DND-41 (cell line): ENCODE results near the gene BLOC1S4.

Experiments
- ATAC-seq: fragments of 200-7000 bp; cut with Tn5 transposase; 3 replicates; pipeline ENCODE4 v1.9.1; 2021; ENCODE audit warnings: low read depth; ENCODE audit not compliant: insufficient read depth
- DNase-seq: peaks from one replicate; pipeline ENCODE4 v3.0.0-alpha.2; 2020
- H2AFZ ChIP-seq: 2 replicates; pipeline ENCODE4 v1.6.0; 2012; ENCODE audit warnings: low read depth, low read length
- H3K27ac ChIP-seq: 2 replicates; pipeline ENCODE4 v1.5.1; 2012; ENCODE audit warnings: low read length, inconsistent platforms
- H3K27me3 ChIP-seq: fragments of 200-600 bp; sonication (generic); 2 replicates; pipeline ENCODE4 v1.6.0; 2012; ENCODE audit warnings: low read length, mild to moderate bottlenecking, inconsistent platforms; ENCODE audit not compliant: insufficient read depth, poor library complexity
- H3K36me3 ChIP-seq: 2 replicates; pipeline ENCODE4 v1.5.1; 2012; ENCODE audit warnings: low read length, inconsistent platforms; ENCODE audit not compliant: insufficient read depth
- H3K4me1 ChIP-seq: 2 replicates; pipeline ENCODE4 v1.5.1; 2012; ENCODE audit warnings: mild to moderate bottlenecking, low read length; ENCODE audit not compliant: insufficient read depth
- H3K4me2 ChIP-seq: 2 replicates; pipeline ENCODE4 v1.6.0; 2012; ENCODE audit warnings: mild to moderate bottlenecking, moderate library complexity, low read length, inconsistent platforms; ENCODE audit not compliant: insufficient read depth
- H3K4me3 ChIP-seq, 2 experiments: fragments of 200-600 bp in 1 of 2; shearing (Covaris generic) in 1 of 2; 2 replicates each; pipeline ENCODE4 v1.5.1; 2012 to 2016; ENCODE audit warnings: inconsistent platforms in 2 of 2, low read length in 2 of 2, mild to moderate bottlenecking in 2 of 2, low read depth in 1 of 2, moderate library complexity in 1 of 2
- H3K79me2 ChIP-seq: 2 replicates; pipeline ENCODE4 v1.6.0; 2012; ENCODE audit warnings: low read length, inconsistent platforms; ENCODE audit not compliant: insufficient read depth
- H3K9ac ChIP-seq: 2 replicates; pipeline ENCODE4 v1.6.0; 2012; ENCODE audit warnings: low read depth, mild to moderate bottlenecking, inconsistent platforms, low read length, moderate library complexity
- H3K9me3 ChIP-seq: 2 replicates; pipeline ENCODE4 v1.5.1; 2012; ENCODE audit warnings: low read length, moderate library complexity, mild to moderate bottlenecking, inconsistent platforms; ENCODE audit not compliant: insufficient read depth, severe bottlenecking
- H4K20me1 ChIP-seq: 2 replicates; pipeline ENCODE4 v1.6.0; 2012; ENCODE audit warnings: low read length; ENCODE audit not compliant: insufficient read depth
- EZH2 ChIP-seq: IDR thresholded peaks from 3 replicates; pipeline ENCODE4 v1.6.1; 2012; ENCODE audit warnings: borderline replicate concordance, low read depth, mild to moderate bottlenecking, moderate library complexity, low read length, inconsistent platforms; ENCODE audit not compliant: severe bottlenecking
- TF ChIP-seq, protein P1 (sequence below): IDR thresholded peaks from 2 replicates; pipeline ENCODE4 v1.5.1; 2012; ENCODE audit warnings: borderline replicate concordance, low read length, moderate library complexity, mild to moderate bottlenecking; ENCODE audit not compliant: poor library complexity, severe bottlenecking; ENCODE audit errors: extremely low read depth

Gene BLOC1S4

DNA sequence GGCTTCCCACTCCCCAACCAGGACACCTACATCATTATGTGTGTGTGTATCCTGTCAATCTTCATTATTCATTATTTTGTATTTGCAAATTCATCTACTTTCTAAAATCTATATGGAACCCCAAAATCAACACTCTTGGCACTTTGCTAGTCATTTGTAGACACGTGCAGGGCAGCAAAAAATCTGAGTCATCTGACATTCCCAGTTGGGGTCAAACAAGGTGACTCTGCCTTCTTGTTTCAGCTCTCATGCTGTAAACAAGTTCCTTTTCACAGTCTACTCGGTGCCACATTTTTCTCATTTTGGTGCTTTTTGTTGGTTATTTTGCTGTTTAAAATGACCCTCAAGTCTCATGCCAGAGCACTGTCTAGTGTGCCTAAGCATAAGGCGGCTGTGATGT is 12.2 kb upstream of the BLOC1S4 start:
- DNase-seq (no peak), ATAC-seq (no peak)
- peaks cover 53% of the 10 kb centered on the region for H3K36me3 ChIP-seq
- peaks cover 25% of the 10 kb centered on the region for H3K4me1 ChIP-seq
- H3K27me3 ChIP-seq, result no peaks in the 10 kb centered on the region
- no peak overlapping the region for H3K4me2 ChIP-seq
- H3K4me3 ChIP-seq, result no peak overlapping the region
- no peak overlapping the region for H3K27ac ChIP-seq
- no peak overlapping the region for H3K9ac ChIP-seq
- H4K20me1 ChIP-seq, result peaks cover 24% of the 10 kb centered on the region
- peaks cover 57% of the 10 kb centered on the region for H3K79me2 ChIP-seq
- H2AFZ ChIP-seq, result no peak overlapping the region
- H3K9me3 ChIP-seq, result no peaks in the 10 kb centered on the region
- TF ChIP-seq EZH2, result no peak
- TF ChIP-seq, protein P1, sequence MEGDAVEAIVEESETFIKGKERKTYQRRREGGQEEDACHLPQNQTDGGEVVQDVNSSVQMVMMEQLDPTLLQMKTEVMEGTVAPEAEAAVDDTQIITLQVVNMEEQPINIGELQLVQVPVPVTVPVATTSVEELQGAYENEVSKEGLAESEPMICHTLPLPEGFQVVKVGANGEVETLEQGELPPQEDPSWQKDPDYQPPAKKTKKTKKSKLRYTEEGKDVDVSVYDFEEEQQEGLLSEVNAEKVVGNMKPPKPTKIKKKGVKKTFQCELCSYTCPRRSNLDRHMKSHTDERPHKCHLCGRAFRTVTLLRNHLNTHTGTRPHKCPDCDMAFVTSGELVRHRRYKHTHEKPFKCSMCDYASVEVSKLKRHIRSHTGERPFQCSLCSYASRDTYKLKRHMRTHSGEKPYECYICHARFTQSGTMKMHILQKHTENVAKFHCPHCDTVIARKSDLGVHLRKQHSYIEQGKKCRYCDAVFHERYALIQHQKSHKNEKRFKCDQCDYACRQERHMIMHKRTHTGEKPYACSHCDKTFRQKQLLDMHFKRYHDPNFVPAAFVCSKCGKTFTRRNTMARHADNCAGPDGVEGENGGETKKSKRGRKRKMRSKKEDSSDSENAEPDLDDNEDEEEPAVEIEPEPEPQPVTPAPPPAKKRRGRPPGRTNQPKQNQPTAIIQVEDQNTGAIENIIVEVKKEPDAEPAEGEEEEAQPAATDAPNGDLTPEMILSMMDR, result no peak

DNA sequence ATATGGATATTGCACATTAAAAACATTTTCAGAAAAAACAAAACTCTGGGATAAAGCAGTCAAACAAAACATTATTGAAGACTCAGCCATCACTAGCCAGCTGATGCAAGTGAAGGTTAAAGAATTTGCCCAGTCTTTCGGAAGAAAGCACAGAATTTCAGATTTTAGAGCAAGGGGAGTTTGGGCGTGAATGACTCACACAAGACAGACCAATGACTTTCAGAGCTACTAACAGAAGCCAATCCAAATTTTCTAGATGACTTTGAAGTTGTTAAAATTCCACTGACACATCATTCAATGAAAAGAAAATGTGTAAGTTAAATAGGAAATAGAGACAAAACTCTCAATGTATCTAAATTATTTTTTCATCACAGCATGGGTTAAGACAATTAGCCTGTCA is 10.3 kb upstream of the BLOC1S4 start:
- no peaks in the 10 kb centered on the region for H3K27me3 ChIP-seq
- no peak overlapping the region for H2AFZ ChIP-seq
- peaks cover 24% of the 10 kb centered on the region for H4K20me1 ChIP-seq
- peak overlapping the region; percentile 33 for H3K4me2 ChIP-seq
- no peak for ATAC-seq
- H3K4me3 ChIP-seq, result no peak overlapping the region
- peaks cover 54% of the 10 kb centered on the region for H3K36me3 ChIP-seq
- TF ChIP-seq, protein P1, result no peak
- TF ChIP-seq EZH2, result no peak
- no peak overlapping the region for H3K9ac ChIP-seq
- DNase-seq, result no peak
- H3K9me3 ChIP-seq, result no peaks in the 10 kb centered on the region
- peaks cover 34% of the 10 kb centered on the region for H3K4me1 ChIP-seq
- no peak overlapping the region for H3K27ac ChIP-seq
- H3K79me2 ChIP-seq, result peaks cover 72% of the 10 kb centered on the region

DNA sequence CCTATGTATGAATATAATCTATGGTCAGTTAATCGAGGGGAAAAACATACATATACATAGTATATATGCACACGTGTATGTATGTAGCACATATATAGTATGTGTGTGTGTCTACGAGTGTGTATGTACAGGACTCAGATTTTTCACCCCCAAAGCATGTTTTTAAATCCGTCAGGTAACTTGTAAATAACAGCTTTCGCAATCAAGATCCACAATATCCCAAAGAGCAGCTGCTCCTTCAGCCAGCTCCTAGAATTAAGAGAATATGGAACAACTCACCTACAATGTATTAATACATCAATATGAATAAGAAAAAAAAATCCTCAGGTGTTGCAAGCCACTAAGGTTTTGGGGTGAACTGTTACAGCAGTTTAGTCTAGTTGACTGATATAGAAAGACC is 9.8 kb upstream of the BLOC1S4 start:
- ATAC-seq (no peak), DNase-seq (no peak)
- no peak overlapping the region; a peak in 1 of 4 replicates for H3K4me3 ChIP-seq
- H3K36me3 ChIP-seq, result peaks cover 53% of the 10 kb centered on the region
- H3K4me1 ChIP-seq, result peaks cover 36% of the 10 kb centered on the region
- H3K4me2 ChIP-seq, result peak overlapping the region; percentile 87; the same call in 1 of the 2 replicates
- H3K27ac ChIP-seq, result no peak overlapping the region
- TF ChIP-seq, protein P1, result no peak
- no peak for TF ChIP-seq EZH2
- H2AFZ ChIP-seq, result no peak overlapping the region
- no peak overlapping the region for H3K9ac ChIP-seq
- H3K27me3 ChIP-seq, result no peaks in the 10 kb centered on the region
- peaks cover 24% of the 10 kb centered on the region for H4K20me1 ChIP-seq
- H3K79me2 ChIP-seq, result peaks cover 72% of the 10 kb centered on the region
- no peaks in the 10 kb centered on the region for H3K9me3 ChIP-seq
